HT-29 (cell line): ENCODE data around the gene TERT. TPM values are rescaled to one million over a fixed set of nuclear protein-coding genes. Genes with fewer than 3 reads are reported as not detected.
A peak's percentile ranks its signal among the peaks of the same experiment; 100 is the strongest.
"Not testable (repeated sequence)": the region's sequence is repeated elsewhere in the genome, so short reads cannot be mapped to it uniquely, and the experiment has no call there.

Source experiments
- DNase-seq: peaks from one replicate; pipeline ENCODE4 v3.0.0-alpha.2; 2015; ENCODE audit warnings: low spot score
- total RNA-seq: library from RNA; depleted of rRNA; stranded (reverse); fragments of >200 nt; shearing (Covaris generic); gene quantifications from 2 replicates; pipeline ENCODE4 v1.2.3, GENCODE V29; 2014

TERT gene
- total RNA-seq, 1 experiment from 2014 or later = 4.9 TPM

GRCh38 chr5:1330847-1331831 lies 36.3 kb upstream of the TERT start:
- DNase-seq = no peak

GRCh38 chr5:1330146-1330846 lies 35.4 kb upstream of the TERT start:
- no peak for DNase-seq

GRCh38 chr5:1329111-1329579 lies 34.3 kb upstream of the TERT start:
- DNase-seq = no peak

- DNase-seq = peak; percentile 74
These were observed 33.6 kb upstream of the TERT start for GRCh38 chr5:1328237-1329110.

GRCh38 chr5:1326901-1327756 lies 32.3 kb upstream of the TERT start:
- peak; percentile 72 for DNase-seq

GRCh38 chr5:1326532-1326875 lies 31.6 kb upstream of the TERT start:
- DNase-seq = not testable (repeated sequence)

- peak; percentile 76 for DNase-seq
These were observed 31.1 kb upstream of the TERT start for GRCh38 chr5:1325870-1326531.

GRCh38 chr5:1325191-1325741 lies 30.4 kb upstream of the TERT start:
- DNase-seq = no peak

- no peak for DNase-seq
These were observed 29.9 kb upstream of the TERT start for GRCh38 chr5:1324719-1325190.

- no peak for DNase-seq
These were observed 29.4 kb upstream of the TERT start for GRCh38 chr5:1324301-1324700.

- no peak for DNase-seq
These were observed 28.9 kb upstream of the TERT start for GRCh38 chr5:1323803-1324173.

GRCh38 chr5:1322955-1323802 lies 28.3 kb upstream of the TERT start:
- no peak for DNase-seq

- DNase-seq = no peak
These were observed 27.4 kb upstream of the TERT start for GRCh38 chr5:1322036-1322900.

GRCh38 chr5:1321576-1321975 lies 26.7 kb upstream of the TERT start:
- no peak for DNase-seq

GRCh38 chr5:1320436-1321344 lies 25.8 kb upstream of the TERT start:
- DNase-seq = no peak

GRCh38 chr5:1319436-1320256 lies 24.8 kb upstream of the TERT start:
- no peak for DNase-seq
